Activated CD4-positive, alpha-beta T cell treated with anti-CD3 and anti-CD28 coated beads, Interleukin-2, amount 10 ng/mL, durations not matched to agents 7 days and 5 days (primary cell): ENCODE measurements around the gene MEIKIN. TPM values are rescaled to one million over a fixed set of nuclear protein-coding genes. Genes with fewer than 3 reads are reported as not detected.
A peak's percentile ranks its signal among the peaks of the same experiment; 100 is the strongest.

ENCODE experiments used
- CTCF ChIA-PET: fragments of 350-600 bp; sonication (Branson Sonifier 250); formaldehyde crosslinking; loops from one replicate; lab custom pipeline; 2021; ENCODE audit warnings: antibody characterized with exemption; lab: Charles Lee
- POLR2A ChIA-PET: fragments of 350-600 bp; sonication (Branson Sonifier 250); formaldehyde crosslinking; loops from one replicate; lab custom pipeline; 2021; ENCODE audit warnings: antibody characterized with exemption; lab: Charles Lee
- DNase-seq: peaks from one replicate; pipeline ENCODE4 v3.0.0-alpha.2; 2020
- H3K27ac Mint-ChIP-seq: one replicate; pipeline ENCODE4 v1.8.0; 2021; ENCODE audit warnings: mild to moderate bottlenecking, moderate library complexity, mixed read lengths
- H3K27me3 Mint-ChIP-seq: one replicate; pipeline ENCODE4 v1.8.0; 2021; ENCODE audit warnings: mixed read lengths
- H3K36me3 Mint-ChIP-seq: one replicate; pipeline ENCODE4 v1.8.0; 2021; ENCODE audit warnings: low read depth, mixed read lengths
- H3K4me1 Mint-ChIP-seq: one replicate; pipeline ENCODE4 v1.8.0; 2021; ENCODE audit warnings: mixed read lengths
- H3K4me3 Mint-ChIP-seq: one replicate; pipeline ENCODE4 v1.8.0; 2021; ENCODE audit warnings: mild to moderate bottlenecking, moderate library complexity, mixed read lengths
- H3K9me3 Mint-ChIP-seq: one replicate; pipeline ENCODE4 v1.8.0; 2021; ENCODE audit warnings: mixed read lengths
- total RNA-seq, 2 experiments: library from RNA; stranded (reverse); gene quantifications; one replicate each; pipeline ENCODE4 v1.2.3, GENCODE V29; 2021

MEIKIN gene
- total RNA-seq, 2 experiments from 2014 or later, result not detected

GRCh38 chr5:131814990-131815389 lies 130.5 kb downstream of the MEIKIN start:
- H3K4me1 Mint-ChIP-seq, result peaks cover 12% of the 10 kb centered on the region
- H3K4me3 Mint-ChIP-seq, result no peak overlapping the region
- H3K27ac Mint-ChIP-seq, result no peak overlapping the region
- no peaks in the 10 kb centered on the region for H3K27me3 Mint-ChIP-seq
- ChIA-PET POLR2A (no interaction called here), CTCF (no interaction called here)
- H3K9me3 Mint-ChIP-seq, result no peaks in the 10 kb centered on the region
- H3K36me3 Mint-ChIP-seq, result no peaks in the 10 kb centered on the region
- no peak for DNase-seq

DNA sequence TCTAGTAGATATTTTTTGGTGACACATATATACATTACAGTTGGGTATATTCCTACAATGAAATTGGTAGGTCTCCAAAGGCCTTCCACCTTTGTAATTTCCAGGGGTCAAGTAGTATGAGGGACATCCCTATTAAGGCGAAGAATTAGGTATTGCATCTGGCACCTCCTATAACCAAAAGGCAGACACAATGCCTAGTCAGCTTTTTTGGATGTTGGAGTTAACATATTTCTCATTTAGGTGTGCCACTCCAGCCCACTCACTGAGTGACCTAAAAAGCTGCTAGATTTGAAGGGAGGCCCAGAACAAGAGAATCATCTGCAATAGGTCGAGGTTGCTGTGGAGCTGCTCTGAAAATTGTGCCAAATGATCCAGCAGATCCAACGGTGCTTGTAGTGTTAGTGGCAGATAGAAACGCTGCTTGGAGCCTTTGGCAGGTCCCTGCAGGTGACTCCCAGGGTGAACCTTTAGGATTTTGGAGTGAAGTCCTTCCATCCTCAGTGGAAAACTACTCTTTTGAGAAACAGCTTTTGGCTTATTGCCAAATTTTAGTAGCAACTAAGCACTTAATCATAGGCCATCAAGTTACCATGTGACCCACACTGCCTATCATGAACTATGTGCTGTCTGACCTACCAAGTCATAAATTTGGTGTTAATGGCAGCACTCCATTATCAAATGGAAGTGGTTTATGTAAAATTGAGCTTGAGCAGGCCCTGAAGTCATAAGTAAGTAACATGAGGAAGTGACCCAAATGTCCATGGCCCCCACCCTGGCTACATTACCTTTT lies 132.9 kb downstream of the MEIKIN start:
- no peaks in the 10 kb centered on the region for H3K36me3 Mint-ChIP-seq
- ChIA-PET CTCF (no interaction called here), POLR2A (no interaction called here)
- no peaks in the 10 kb centered on the region for H3K9me3 Mint-ChIP-seq
- no peak overlapping the region for H3K4me3 Mint-ChIP-seq
- peaks cover 3% of the 10 kb centered on the region for H3K4me1 Mint-ChIP-seq
- no peak overlapping the region for H3K27ac Mint-ChIP-seq
- H3K27me3 Mint-ChIP-seq, result peaks cover 4% of the 10 kb centered on the region
- no peak for DNase-seq

DNA sequence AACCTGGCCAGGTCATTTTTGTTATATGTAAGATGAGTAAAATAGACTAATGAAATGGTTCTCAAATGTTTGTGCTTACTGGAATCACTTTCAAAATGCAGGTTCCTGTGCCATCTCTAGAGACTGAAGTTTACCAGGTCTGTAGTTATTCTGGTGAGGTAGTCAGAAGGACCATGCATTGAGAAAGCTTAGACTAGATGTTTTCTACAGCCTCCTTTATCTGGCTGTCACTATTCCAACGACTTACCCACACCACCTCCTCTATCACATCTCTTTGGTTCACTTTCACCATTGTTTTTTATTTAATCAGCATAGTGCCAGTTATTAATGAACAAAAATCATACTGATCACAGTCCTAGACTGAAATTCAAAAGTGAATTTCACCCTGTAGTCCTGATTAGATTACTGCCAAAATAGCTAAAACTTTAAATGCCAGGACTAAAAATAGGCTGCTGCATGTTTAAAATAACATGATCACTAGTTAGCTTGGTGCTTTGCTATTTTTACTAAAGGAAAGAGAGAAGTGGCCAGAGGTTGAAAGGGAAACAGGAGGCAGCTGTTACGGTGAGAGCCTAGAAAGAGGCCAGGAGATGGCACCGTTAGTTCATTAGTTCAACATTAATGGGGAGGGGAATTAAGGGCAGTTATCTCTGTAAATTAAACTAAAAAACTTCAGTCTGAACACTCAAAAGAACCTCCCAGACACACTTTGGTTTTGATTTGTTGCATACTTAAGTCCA lies 134.8 kb downstream of the MEIKIN start:
- Mint-ChIP-seq H3K36me3 (no peaks in the 10 kb centered on the region), H3K27me3 (peaks cover 9% of the 10 kb centered on the region), H3K9me3 (no peaks in the 10 kb centered on the region), H3K27ac (no peak overlapping the region), H3K4me3 (no peak overlapping the region), H3K4me1 (peaks cover 2% of the 10 kb centered on the region)
- DNase-seq, result peak; percentile 31
- CTCF ChIA-PET, result interaction anchor here (0.8 to 2.0 kb wide), 5 partner anchors 13 to 197 kb away, joined by 3 to 7 read pairs (median 3); partner anchors contain the start of gene FNIP1
- POLR2A ChIA-PET, result no interaction called here

DNA sequence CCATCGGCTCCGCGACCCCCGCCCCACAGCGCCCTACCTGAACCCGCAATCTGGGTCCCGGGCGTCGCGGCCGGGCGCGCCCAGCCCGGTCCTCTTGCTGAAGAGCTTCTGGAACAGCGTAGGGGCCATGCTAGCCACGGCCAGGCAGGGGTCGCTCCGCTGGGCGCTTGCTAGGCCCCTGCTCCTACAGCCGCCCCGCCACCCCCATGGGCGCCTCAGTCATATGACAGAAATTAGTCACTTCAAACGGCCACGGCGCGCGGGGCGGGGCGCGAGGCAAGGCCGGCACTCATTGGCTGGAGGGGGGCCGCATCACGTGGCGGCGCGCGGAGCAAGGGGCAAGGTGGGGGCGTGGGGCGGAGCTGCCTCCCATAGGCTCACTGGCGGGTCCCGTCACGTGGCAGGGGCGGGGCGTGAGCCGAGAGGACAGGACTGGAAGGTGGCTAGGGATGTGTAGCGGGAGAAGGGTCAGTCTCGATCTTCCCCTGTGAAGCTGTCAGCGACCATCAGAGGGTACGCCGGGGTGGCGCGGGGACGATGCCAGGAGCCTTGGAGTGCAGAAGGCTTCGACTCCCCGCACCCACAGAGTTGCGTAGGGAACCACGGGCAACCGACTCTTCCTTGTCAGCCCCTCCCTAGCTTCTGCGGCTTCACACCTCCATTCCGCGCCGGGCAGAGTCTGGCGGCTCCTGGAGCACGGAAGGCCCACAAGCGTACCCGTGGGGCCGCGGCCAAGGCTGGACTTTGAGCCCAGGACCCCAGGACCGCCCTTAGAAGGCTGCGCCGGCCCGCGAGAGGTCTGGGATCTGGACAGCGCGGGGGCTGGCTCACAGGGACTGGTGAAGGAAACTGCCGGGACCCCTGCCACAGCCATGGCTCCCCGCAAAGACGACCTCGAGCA lies 148.4 kb downstream of the MEIKIN start, which contains the start of gene FNIP1:
FNIP1 (minus strand) TSS at position 225 of the 901 bp plus-strand sequence; CDS start at position 129, 96 bp downstream.
- CTCF ChIA-PET, result interaction anchor here (0.8 to 1.4 kb wide), 5 partner anchors 9 to 57 kb away, joined by 3 to 6 read pairs (median 4); no protein-coding TSS in a partner anchor
- peak; percentile 99 for DNase-seq
- Mint-ChIP-seq H3K27me3 (peaks cover 4% of the 10 kb centered on the region), H3K9me3 (no peaks in the 10 kb centered on the region), H3K4me3 (peak within 1 kb of the TSS; percentile 98), H3K36me3 (peaks cover 31% of the 10 kb centered on the region), H3K4me1 (peaks cover 26% of the 10 kb centered on the region), H3K27ac (peak within 1 kb of the TSS; percentile 98)
- POLR2A ChIA-PET, result interaction anchor here (0.5 to 0.6 kb wide), 3 partner anchors 167 to 380 kb away, joined by 3 to 5 read pairs (median 4); no protein-coding TSS in a partner anchor

- CTCF ChIA-PET, result interaction anchor here (1.0 to 1.3 kb wide), 2 partner anchors 10 to 15 kb away, joined by 4 to 6 read pairs; no protein-coding TSS in a partner anchor
- Mint-ChIP-seq H3K9me3 (no peaks in the 10 kb centered on the region), H3K27ac (peak overlapping the region; percentile 98), H3K4me3 (peak overlapping the region; percentile 98), H3K36me3 (peaks cover 33% of the 10 kb centered on the region), H3K4me1 (peaks cover 29% of the 10 kb centered on the region), H3K27me3 (peaks cover 3% of the 10 kb centered on the region)
- POLR2A ChIA-PET, result interaction anchor here (0.5 to 0.6 kb wide), 3 partner anchors 166 to 379 kb away, joined by 3 to 5 read pairs (median 4); no protein-coding TSS in a partner anchor
- peak; percentile 51 for DNase-seq
These were observed 149.3 kb downstream of the MEIKIN start for GRCh38 chr5:131795879-131796792.

DNA sequence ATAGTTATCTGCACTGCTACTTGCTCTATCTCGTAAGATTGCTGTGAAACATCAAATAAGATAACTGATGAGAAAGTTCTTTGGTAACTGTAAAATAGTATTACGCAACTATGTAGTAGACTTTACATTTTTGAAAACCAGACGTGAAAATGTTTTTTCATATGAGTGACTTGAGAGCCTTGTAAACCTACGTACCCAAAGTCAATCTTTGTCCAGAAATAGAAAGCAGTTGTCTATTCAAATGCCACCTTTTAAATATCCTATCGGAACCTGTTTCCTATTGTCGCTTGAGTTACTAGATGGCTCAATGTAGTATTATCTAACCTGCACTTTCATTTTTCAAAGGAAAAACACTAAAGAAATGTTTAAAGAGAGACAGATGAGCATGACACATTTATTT lies 150.2 kb downstream of the MEIKIN start:
- ChIA-PET CTCF (no interaction called here), POLR2A (no interaction called here)
- no peaks in the 10 kb centered on the region for H3K27me3 Mint-ChIP-seq
- DNase-seq, result no peak
- peaks cover 36% of the 10 kb centered on the region for H3K4me1 Mint-ChIP-seq
- H3K27ac Mint-ChIP-seq, result peak overlapping the region; percentile 76
- H3K4me3 Mint-ChIP-seq, result peak overlapping the region; percentile 98
- H3K36me3 Mint-ChIP-seq, result peaks cover 39% of the 10 kb centered on the region
- H3K9me3 Mint-ChIP-seq, result no peaks in the 10 kb centered on the region

DNA sequence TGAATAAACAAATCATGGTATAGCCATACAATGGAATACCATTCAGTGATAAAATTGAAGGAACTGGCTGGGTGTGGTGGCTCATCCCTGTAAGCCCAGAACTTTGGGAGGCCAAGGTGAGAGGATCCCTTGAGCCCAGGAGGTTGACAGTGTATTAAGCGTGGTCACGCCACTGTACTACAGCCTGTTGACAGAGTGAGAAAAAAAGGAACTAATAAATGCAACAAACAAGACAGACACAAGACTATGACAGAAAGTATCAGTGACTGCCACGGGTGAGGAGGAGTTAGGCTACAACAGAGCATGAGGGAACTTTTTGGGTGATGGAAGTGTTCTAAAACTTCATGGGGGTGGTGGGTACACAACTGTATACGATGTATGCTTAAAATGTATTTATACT lies 150.9 kb downstream of the MEIKIN start:
- no peaks in the 10 kb centered on the region for H3K27me3 Mint-ChIP-seq
- peak overlapping the region; percentile 33 for H3K27ac Mint-ChIP-seq
- H3K36me3 Mint-ChIP-seq, result peaks cover 42% of the 10 kb centered on the region
- no peaks in the 10 kb centered on the region for H3K9me3 Mint-ChIP-seq
- DNase-seq, result no peak
- peak overlapping the region; percentile 98 for H3K4me3 Mint-ChIP-seq
- POLR2A ChIA-PET, result no interaction called here
- CTCF ChIA-PET, result no interaction called here
- peaks cover 38% of the 10 kb centered on the region for H3K4me1 Mint-ChIP-seq

- CTCF ChIA-PET, result no interaction called here
- Mint-ChIP-seq H3K36me3 (peaks cover 47% of the 10 kb centered on the region), H3K9me3 (no peaks in the 10 kb centered on the region), H3K27ac (no peak overlapping the region), H3K27me3 (no peaks in the 10 kb centered on the region), H3K4me3 (no peak overlapping the region), H3K4me1 (peaks cover 40% of the 10 kb centered on the region)
- DNase-seq, result no peak
- POLR2A ChIA-PET, result no interaction called here
These were observed 152.6 kb downstream of the MEIKIN start for GRCh38 chr5:131792896-131793295.

DNA sequence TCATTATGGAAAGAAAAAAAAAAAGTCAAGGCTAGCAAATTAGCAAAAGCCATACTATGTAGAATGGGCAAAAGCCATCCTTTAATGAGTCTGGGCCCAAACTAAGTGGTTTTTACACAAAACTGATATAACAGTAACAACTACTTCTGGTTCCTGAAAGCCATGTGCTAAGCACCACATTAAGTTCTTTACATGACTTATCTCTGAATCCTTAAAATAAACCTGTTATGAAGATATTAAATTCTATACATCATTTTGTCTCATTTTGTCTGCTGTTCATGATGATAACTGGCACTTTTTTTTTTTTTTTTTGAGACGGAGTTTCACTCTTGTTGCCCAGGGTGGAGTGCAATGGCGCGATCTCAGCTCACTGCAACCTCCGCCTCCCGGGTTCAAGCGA lies 153.6 kb downstream of the MEIKIN start:
- peaks cover 46% of the 10 kb centered on the region for H3K4me1 Mint-ChIP-seq
- no peak overlapping the region for H3K27ac Mint-ChIP-seq
- ChIA-PET CTCF (no interaction called here), POLR2A (no interaction called here)
- DNase-seq, result no peak
- no peaks in the 10 kb centered on the region for H3K9me3 Mint-ChIP-seq
- H3K4me3 Mint-ChIP-seq, result no peak overlapping the region
- no peaks in the 10 kb centered on the region for H3K27me3 Mint-ChIP-seq
- peaks cover 47% of the 10 kb centered on the region for H3K36me3 Mint-ChIP-seq

DNA sequence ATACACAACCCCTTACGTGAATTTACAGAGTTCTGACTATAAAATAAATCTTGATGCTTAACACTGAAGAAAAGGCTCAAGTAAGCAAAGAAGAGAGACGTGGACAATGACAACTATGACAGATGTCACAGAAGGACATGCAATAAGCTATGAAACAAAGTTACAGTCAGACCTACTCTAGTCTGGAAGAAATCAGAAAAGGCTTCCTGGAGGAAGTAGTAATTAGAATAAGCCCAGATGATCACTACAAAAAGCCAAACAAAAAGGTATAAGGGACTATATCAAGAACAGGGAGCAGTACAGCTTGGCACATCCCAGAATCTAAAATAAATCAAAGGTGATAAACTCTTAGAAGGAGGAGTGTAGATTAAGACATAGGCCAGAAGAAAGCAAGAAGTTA lies 154.9 kb downstream of the MEIKIN start:
- ChIA-PET CTCF (interaction anchor here (0.6 kb wide), 1 partner anchor 1254 kb away, joined by 4 read pairs; no protein-coding TSS in a partner anchor), POLR2A (no interaction called here)
- Mint-ChIP-seq H3K36me3 (peaks cover 40% of the 10 kb centered on the region), H3K4me3 (no peak overlapping the region), H3K27ac (no peak overlapping the region), H3K9me3 (no peaks in the 10 kb centered on the region), H3K4me1 (peaks cover 43% of the 10 kb centered on the region), H3K27me3 (no peaks in the 10 kb centered on the region)
- no peak for DNase-seq

DNA sequence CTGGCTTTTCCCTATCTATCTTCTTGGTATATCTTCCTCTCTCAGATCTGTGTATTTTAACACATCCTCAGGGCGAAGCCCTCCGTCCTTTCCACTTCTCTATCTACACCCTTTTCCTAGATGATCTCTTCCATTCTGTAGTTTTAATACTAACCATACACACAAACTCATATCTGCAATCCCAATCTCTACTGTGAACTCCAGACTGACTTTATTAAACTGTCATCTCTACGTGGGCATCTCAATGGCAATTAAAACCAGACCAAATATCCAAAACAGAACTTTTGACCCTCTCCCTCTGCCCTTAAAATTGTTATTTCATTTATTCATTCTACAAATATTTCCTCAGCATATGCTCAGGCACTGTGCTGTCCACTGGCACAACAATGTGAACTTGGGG lies 155.7 kb downstream of the MEIKIN start:
- no peaks in the 10 kb centered on the region for H3K27me3 Mint-ChIP-seq
- no peak overlapping the region for H3K27ac Mint-ChIP-seq
- no peaks in the 10 kb centered on the region for H3K9me3 Mint-ChIP-seq
- ChIA-PET POLR2A (no interaction called here), CTCF (interaction anchor here (0.6 kb wide), 1 partner anchor 1255 kb away, joined by 4 read pairs; no protein-coding TSS in a partner anchor)
- no peak overlapping the region for H3K4me3 Mint-ChIP-seq
- peaks cover 35% of the 10 kb centered on the region for H3K36me3 Mint-ChIP-seq
- DNase-seq, result no peak
- peaks cover 35% of the 10 kb centered on the region for H3K4me1 Mint-ChIP-seq
